ENCODE results near the gene CPHXL2.

Gene CPHXL2

DNA sequence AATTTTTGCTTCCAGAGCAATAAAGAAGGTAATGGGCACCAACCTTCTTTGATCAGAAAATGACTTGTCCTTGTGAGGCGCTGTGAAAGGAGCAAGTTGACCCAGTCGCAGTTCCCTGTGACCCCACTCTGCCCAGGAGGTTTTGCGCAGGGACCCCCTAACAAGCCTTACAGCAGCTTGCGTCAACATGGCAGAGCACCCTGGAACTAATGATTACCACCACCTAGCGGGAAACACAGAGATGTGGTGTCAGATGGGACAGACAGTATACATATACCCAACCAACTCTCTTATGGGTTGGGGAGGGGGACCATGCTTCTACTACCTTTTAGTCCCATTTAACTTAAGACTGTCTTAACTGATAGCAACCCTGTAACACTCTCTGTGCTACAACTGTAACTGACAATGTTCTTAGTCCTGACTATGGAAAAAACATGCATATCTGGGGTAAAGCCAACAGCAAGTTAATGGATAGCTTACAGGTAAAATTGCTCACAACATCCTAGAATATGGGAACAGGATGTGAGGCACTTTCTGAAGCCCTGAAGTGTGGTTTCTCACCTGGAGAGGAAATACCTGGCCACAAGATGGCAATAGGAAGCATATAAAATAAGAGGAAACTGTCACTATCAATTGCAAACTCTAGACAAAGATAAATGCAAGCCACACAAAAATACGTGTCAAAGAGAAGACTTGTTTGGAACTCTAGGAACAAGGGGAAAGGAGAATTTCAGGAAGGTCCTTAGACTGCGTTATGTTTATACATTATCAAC, 32.4 kb downstream of the CPHXL2 start:
- no peak for DNase-seq (ENCODE audit: low read depth in 2 of 2)

DNA sequence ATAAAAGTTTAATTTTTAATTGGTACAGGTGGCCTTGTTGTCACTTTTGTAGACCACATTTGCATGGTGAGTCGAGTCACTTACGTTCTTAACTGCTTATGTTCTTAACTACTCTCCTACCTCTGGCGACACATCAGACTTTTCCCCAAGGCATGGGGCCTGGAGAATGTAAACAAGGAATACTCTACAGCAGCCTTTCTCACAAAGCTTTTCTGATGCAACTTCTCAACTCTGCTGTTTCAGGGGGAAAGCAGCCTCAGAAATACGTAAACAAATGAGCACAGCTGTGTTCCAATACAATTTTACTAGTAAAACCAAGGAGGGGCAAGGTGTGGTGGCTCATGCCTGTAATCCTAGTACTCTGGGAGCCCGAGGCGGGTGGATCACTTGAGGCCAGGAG, 36.2 kb downstream of the CPHXL2 start:
- DNase-seq (ENCODE audit: low read depth in 2 of 2), result no peak

DNA sequence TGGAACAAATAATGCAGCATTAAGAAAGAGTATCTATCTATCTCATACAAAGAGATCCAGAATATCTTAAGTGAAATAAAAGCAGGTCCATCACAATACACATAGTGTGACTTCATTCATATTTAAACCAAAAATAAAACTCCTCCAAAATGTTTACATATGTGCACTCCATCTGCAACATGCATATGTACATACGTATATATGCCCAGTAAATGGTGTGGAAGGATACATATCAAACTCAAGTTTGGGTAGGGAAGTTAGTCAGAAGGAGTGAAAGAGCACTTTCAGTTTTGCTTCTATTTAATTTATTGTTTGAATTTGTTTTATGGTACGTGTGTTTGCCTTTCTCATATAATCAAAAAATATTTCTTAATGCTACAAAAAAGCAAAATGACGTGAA, 41.8 kb downstream of the CPHXL2 start:
- no peak for DNase-seq (ENCODE audit: low read depth in 2 of 2)

DNA sequence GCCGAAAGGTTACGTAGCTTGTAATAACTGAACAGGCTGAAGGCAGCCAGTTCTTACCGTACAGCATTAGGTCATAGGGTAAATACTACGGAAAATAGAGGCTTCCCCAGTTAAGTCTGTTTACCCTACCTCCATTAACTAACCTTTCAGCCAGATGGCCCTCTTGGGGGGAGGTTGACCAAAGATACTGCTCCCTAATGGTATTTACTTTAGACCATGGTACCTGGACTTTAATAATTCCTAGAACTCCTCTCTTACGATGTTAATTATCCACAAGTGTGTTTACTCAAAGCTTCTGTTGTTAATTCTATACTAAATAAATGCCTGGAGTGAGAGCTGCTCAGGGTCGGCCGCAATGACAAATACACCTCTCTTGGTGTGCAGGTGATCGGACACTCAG, 44.0 kb downstream of the CPHXL2 start:
- no peak for DNase-seq (ENCODE audit: low read depth in 2 of 2)

DNA sequence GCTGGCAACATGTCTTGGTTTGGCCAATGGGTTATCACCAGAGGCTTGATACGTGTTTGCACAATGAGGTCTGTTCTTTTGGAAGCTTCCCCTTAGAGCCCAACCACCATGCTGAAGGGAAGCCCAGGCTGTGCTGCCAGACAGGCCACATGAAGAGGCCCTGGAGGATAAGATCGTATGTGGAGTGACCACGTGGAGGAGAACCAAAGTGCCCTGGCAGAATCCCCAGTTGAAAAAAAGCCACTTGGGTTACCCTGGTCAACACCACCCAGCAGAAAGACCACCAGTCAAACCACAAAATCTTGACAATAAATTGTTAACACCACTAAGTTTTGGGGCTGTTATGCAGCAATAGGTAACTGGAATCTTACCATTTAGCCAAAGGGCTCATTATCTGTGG, 46.8 kb downstream of the CPHXL2 start:
- DNase-seq (ENCODE audit: low read depth in 2 of 2), result no peak

DNA sequence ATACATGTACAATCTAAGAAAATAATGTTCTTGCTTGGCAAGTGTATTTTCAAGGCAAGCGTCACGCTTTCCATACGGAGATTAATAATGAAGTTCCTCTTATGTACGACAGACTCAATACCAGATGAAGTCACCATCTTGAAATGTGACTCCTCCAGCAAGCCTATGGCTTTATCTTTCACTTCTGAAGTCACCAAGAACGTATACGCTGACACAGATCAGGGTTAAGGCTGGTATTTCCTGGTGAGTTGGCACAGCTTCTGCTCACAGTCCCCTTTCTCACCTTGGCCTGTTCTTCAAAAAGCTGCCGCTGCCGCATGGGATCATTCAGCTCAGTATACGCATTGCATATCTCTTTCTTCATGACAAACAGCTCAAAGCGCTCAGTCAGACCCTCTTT, 47.7 kb downstream of the CPHXL2 start:
- DNase-seq (ENCODE audit: low read depth in 2 of 2), result no peak

DNA sequence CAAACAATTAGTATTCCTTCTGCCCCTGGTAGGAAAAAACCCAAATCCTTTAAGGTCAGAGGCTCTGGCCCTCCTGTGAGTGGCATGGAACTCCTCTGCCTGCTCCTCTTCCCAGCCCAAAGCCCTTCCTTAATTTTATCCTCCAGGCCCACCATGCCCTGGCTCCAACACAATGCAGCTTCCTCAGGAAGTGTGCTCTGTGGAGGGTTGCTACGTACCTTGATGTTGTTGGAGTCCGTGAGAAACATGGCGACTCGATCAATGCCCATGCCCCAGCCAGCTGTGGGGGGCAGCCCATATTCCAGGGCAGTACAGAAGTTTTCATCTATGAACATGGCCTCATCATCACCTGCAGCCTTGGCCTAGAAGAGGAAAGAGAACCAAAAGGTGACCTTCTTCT, 48.5 kb downstream of the CPHXL2 start:
- no peak for DNase-seq (ENCODE audit: low read depth in 2 of 2)

DNA sequence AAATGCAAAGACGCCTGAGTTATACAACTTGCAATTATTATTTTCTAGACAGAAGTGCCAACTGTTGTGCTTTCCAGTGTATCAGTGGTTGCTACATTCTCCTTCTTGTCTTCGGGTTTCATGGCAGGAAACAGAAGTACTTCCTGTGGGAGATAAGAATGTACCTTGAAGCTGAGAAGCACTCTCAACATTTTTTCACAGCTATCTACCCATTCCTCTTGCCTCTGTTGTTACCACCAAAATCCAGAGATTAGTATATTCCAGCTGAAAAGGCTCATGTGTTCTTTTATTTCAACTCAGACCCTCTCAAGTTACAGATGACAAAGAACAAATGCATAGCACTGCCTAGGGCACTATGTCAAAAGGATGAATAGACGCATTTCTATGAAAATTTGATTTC, 49.0 kb downstream of the CPHXL2 start:
- DNase-seq (ENCODE audit: low read depth in 2 of 2), result no peak

DNA sequence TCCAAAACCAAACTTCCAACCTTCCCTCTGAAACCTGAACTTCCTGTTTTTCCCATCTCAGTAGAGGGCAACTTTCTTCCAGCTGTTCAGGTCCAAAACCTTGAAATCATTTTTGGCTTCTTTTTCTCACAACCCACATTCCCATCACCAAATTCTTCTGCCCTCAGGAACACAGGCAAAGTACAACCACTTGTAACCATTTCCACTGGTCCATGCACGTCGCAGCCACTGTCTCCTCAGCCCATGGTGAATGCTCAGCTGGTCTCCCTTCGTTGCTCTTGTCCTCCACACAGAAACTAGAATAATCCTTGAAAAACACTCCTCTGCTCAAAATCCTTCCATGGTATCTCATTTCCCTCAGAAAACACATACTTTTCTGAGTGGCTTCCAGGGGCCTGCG, 50.0 kb downstream of the CPHXL2 start:
- no peak for DNase-seq (ENCODE audit: low read depth in 2 of 2)

DNA sequence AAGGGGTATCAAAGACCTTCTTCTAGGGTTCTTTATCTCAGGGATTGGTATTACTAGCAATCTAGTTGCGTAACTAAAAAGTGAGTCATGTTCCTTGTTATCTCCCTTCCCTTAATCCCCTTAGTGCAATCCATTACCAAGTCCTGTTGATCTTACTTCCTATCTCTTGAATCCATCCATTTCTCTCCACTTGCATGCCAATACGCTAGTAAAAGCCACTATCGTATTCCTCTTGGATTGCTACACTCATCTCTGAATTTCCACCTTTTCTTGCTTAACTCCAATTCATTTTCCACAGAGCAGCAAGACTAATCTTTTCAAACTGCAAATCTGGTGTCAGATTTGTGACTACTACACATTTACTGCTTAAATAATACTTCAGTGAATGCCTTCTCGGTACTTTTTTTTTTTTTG, 51.9 kb downstream of the CPHXL2 start:
- no peak for DNase-seq (ENCODE audit: low read depth in 2 of 2)

DNA sequence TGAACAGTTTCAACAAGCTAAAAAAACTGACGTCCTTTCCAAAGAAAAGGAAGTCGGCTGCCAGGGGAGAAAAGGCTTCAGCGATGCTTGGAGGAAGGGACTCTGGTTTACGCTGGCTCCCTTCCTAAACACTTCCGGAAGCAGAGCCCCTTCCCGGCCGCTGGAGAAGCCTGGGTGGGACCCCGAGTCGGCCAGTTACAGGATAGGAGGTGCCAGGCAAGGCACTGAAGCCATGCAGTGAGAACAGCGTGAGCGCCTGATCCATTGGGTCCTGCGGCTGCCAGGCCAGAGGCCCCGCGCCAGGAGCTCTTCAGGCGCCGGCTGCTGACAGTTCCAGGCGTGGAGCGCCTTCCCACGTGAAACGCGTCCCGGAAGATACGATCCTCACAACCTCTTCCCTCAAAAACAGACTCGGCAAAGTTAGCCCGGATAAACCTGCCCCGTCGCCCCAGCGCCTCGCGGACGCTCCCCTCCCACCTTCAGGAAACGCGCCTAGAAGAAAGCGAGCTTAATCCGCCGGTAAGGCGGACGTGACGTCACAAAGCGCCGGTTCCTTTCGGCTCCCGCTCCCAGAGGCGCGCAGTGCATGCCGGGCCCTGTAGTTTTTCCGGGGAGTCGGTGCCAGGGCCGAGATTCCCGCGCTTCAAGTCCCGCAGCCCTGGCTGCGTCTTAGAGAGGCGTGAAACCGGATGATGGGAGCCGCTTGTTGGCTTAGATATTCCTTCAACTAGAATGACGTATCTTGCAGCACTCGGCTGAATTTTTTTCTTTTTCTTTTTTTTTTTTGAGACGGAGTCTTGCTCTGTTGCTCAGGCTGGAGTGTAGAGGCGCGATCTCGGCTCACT, 53.8 kb downstream of the CPHXL2 start, which contains the start of gene ADAT1:
ADAT1 (minus strand) TSS at position 521 of the 845 bp plus-strand sequence. CDS start 2,482 bp downstream, outside the sequence.
- DNase-seq (ENCODE audit: low read depth in 2 of 2), result peak; percentile 94

DNA sequence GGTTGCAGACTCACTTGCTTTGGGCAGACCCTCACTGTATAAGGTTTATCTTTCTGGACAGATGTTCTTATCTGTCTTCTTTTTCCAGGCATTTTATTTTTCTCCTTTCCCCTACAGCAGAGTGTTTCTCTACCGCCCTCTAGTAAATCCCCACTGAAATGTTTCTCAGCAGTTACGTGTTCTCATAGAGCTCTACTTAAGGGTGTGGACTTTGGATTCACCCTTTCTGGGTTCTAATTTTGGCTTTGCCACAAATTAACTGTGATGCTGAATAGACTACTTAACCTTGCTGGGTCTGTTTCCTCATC, 55.7 kb downstream of the CPHXL2 start:
- DNase-seq (ENCODE audit: low read depth in 2 of 2), result no peak

DNA sequence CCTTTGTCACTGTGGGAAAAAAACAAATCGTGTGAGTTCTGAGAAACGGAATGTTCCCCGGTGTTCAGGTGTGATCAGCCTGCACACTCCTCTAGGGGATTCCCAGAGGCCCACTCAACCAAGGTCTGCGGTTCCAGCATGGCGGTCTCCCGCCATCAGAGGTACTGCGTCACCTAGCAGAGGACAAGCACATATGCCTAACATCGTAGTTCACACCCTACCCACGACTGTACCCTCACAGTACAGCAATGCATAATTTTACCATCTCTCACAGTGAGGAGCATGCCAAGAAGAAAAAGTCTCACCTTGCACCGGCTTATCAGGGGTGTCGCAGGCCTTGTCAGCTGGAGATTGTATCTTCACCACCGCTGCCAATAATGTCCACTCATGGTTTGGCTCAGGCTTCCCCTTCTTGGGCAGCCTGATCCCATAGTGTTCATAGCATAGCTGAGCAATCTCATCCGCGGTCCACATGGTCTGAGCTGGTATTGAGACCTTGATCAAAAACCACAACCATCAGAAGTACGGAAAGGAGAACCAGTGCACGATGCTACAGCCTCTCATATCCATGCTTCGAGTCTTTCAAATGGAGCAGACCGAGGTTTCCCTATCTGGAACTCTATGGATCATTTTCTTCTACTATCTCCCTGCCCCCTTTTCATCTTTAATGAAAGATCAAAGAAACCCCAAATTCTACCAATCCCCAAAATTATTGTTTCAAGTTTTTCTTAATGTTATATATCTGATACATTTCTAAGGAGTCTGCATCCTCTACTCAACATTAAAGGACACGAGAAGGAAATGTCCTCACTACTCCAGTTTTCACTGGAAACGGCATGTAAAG, 56.3 kb downstream of the CPHXL2 start:
- no peak for DNase-seq (ENCODE audit: low read depth in 2 of 2)

DNA sequence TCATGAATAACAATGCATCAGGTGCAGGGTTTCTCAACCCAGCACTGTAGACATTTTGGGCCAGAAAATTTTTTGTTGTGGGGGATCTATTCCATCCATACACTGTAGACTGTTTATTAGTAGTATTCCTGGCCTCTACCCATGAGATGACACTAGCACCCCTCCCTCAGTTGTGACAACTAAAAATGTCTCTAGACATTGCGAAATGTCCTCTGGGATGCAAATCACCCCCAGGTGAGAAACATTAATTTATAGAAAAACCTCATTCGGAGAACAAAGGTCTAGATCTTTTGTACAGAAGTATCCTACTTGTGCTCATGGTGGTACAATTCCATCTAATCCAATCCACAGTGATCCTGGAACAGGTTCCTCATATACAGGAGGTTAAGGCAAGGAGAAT, 58.0 kb downstream of the CPHXL2 start:
- DNase-seq (ENCODE audit: low read depth in 2 of 2), result no peak

DNA sequence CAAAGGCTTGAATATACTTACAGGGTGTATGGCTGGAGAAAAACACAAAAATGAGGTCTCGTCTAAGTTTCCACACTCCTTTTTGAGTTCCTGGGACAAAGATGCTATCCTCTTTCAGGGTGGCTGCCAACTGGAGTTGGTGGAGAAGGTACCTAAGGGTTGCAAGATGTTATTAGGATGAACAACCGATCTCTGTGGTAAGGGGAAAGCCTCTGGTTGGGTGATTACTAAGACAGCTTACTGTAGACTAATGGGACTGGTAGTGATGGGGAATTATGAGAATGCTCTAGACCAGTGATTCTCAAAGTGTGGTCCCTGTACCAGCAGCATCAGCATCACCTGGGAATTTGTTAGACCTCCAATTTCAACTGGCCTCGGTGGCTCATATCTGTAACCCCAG, 59.7 kb downstream of the CPHXL2 start:
- no peak for DNase-seq (ENCODE audit: low read depth in 2 of 2)

DNA sequence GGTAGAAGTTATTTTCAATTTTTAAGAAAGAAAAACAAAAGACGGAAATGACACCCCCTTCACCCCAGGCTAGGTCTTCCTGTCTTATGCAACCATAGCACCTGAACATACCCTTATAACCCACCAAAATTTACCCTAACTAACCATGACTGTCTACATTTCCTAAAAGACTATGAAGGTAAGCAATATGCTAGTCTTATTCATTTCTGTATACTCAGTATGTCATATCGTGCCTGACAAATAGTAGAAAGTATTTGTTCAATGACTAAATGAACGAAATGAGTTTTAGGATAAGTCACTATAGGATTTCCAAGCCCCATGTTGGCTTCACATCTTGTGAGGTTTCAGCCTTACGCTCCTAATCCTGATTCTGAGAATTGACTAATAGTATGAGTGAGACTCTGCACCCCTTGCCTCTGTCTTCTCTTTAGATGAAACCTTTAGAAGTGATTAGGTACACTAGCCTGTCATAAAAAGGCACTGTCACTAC, 60.2 kb downstream of the CPHXL2 start:
- DNase-seq (ENCODE audit: low read depth in 2 of 2), result no peak

DNA sequence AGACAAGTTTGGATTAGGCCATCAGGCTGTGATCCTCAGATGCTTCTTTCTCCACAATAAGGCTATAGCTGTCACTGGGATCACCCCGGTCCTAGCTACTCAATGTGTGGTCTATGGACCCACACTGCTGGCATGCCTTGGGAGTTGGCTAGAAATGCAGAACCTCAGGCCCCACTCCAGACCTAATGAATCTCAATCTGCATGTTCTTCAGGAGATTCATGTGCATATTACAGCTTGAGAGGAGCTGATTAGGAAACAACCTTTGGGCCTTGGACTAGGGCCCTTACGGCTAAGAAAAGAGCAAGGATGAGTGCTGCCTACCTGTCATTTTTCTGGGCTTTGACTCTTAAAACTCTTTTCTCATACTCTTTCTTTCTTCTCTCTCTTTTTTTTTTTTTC, 61.2 kb downstream of the CPHXL2 start:
- DNase-seq (ENCODE audit: low read depth in 2 of 2), result no peak

DNA sequence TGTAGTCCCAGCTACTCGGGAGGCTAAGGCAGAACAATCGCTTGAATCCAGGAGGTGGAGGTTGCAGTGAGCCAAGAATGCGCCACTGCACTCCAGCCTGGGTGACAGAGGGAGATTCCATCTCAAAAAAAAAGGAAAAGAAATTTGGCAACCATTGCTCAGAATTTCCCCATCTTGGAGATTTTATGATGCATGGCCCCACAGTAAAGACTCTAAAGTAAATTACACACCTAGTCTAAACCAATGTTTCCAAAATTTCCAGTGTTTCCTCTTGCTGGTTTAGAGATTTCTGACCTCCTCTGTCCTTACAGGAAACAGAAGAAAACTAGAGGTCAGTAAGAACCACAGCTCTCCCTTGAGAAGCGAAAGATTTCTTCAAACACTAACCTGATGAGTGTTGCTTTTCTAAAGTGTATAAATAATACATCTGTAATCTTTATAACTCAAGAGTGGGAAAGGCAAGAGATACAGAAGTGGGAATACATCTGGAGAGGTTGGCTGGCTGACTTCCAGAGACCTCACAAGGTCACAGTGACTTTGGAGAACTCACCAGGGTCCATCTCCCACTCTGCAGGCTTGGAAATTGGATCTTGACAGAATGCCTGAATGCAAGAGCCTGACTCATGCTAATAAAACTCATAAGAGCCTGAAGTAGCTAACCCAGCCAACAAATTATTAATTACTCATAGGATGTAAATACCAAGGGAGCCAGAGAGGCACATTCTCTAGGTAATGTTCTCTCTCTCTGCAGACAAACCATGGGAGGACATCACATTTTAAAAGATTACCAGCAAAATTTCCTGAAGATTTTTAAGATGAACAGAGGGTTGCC, 62.5 kb downstream of the CPHXL2 start:
- DNase-seq (ENCODE audit: low read depth in 2 of 2), result no peak
